ENCODE results near the gene PHF19. TPM values are rescaled to one million over a fixed set of nuclear protein-coding genes. Genes with fewer than 3 reads are reported as not detected.

PHF19 gene
- total and polyA plus RNA-seq, 3 experiments from 2014 or later, result 8.3 to 214 (median 206) TPM

DNA sequence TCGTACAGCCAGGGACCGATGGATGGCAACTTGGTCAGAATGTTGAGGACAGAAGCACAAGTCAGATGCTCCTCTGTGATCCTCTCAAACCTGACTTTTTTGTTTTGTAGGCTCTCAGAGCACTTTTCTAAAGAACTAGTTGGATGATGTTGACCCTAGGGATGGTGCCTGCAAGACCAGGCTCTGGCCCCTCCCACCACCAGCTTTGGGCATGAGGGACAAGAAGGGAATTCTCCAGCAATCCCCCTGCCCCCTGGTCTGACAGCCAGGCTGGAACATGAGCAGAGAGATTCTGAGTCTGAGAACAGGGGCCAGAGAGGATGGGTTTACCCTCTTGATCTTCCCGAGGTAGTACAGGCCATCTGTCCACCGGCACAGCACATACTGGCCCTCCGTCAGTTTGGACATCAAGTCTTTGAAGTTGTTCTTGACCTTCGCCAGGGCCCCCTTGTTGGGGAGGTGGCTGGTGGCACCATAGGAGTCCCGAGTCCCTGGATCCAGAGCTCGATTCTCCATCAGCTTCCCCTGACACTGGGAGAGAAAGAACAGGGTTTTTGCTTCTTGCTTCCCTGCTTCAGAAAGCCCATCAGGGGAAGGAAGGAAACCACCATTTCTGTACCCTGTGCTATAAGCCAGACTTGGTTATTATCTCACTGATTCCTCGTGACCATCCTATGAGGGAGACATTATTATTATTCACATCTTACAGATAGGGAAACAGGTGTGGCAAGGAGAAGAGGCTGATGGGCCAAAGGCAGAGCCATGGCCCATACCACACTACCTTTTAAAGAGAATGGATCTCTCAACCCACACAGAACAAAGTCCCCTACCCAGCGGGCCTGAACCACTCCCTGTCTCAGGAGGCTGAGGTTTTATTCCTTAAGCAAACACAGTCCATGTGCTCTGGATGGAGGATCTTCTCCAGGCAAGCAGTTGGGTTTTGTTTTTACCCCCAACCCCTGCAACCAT, 2.5 kb downstream of the PHF19 start:
- H3K4me1 ChIP-seq (ENCODE audit: insufficient read depth, low read length), result peaks cover 35% of the 10 kb centered on the region
- H3K27me3 Mint-ChIP-seq, result peaks cover 0 to 2% of the 10 kb centered on the region in 2 donors
- POLR2A ChIA-PET, result interaction anchor here (1.0 to 7.9 kb wide), 9 partner anchors 16 to 62 kb away, joined by 3 to 71 read pairs (median 7); no protein-coding TSS in a partner anchor

DNA sequence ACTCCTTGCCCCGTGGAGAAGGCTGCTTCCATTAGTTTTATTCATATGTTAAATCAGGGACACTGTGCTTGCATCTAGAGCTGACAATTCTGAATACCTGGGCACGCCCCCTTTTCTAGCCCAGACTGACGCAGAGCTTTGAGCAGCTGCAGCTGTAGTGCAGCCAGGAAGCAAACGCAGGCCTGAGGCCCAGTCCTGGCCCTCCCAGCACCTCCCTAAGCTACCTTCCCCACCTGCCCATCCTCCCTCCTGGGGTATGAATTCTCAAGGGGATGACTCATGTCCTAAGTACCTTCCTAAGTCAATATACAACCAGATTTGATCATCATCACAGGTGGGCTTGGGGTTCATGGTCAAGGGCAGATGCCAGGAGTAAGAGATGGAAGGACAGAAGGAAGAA, 3.5 kb downstream of the PHF19 start:
- ChIA-PET CTCF (interaction anchor here (1.0 to 19.5 kb wide), 8 partner anchors 11 to 201 kb away, joined by 3 to 363 read pairs (median 6); partner anchors contain the start of gene TRAF1), POLR2A (interaction anchor here (0.6 to 2.2 kb wide), 9 partner anchors 15 to 62 kb away, joined by 3 to 10 read pairs (median 7); no protein-coding TSS in a partner anchor)
- H3K27me3 Mint-ChIP-seq, result peaks cover 0 to 2% of the 10 kb centered on the region in 2 donors
- no peaks in the 10 kb centered on the region for H3K9me3 ChIP-seq (ENCODE audit: low read length)
- H3K27ac Mint-ChIP-seq, result peak overlapping the region; percentile 32 to 94 (median 72)
- no peaks in the 10 kb centered on the region for H3K27me3 ChIP-seq (ENCODE audit: insufficient read depth, low read length, poor library complexity, severe bottlenecking)
- H3K9me3 Mint-ChIP-seq, result no peaks in the 10 kb centered on the region
- peak in 1 of 5 donors; percentile 43 for DNase-seq
- peaks cover 22% of the 10 kb centered on the region for H3K36me3 ChIP-seq (ENCODE audit: insufficient read depth, low read length)
- H3K4me3 Mint-ChIP-seq, result peak overlapping the region in 2 of 7 donors; percentile 53 to 64
- peaks cover 30% of the 10 kb centered on the region for H3K4me1 ChIP-seq (ENCODE audit: insufficient read depth, low read length)
- H3K4me1 Mint-ChIP-seq, result peaks cover 27 to 65% (median 41%) of the 10 kb centered on the region in 3 donors
- H3K27ac ChIP-seq (ENCODE audit: low read depth, low read length), result no peak overlapping the region
- H3K4me3 ChIP-seq (ENCODE audit: low read length), result no peak overlapping the region
- H3K36me3 Mint-ChIP-seq, result peaks cover 2 to 55% (median 3%) of the 10 kb centered on the region in 3 donors

More for the DNA sequence above, 2.5 kb downstream of the PHF19 start:
- Histone ChIP-seq H3K27me3 (ENCODE audit: insufficient read depth, low read length, poor library complexity, severe bottlenecking) (no peaks in the 10 kb centered on the region), H3K27ac (ENCODE audit: low read depth, low read length) (peak overlapping the region; percentile 86), H3K9me3 (ENCODE audit: low read length) (no peaks in the 10 kb centered on the region), H3K36me3 (ENCODE audit: insufficient read depth, low read length) (peaks cover 22% of the 10 kb centered on the region), H3K4me3 (ENCODE audit: low read length) (no peak overlapping the region)
- H3K4me1 Mint-ChIP-seq, result peaks cover 33 to 68% (median 46%) of the 10 kb centered on the region in 3 donors
- H3K9me3 Mint-ChIP-seq, result no peaks in the 10 kb centered on the region
- peak overlapping the region in 4 of 7 donors; percentile 37 to 78 (median 69) for H3K4me3 Mint-ChIP-seq
- H3K36me3 Mint-ChIP-seq, result peaks cover 2 to 50% (median 3%) of the 10 kb centered on the region in 3 donors
- CTCF ChIA-PET, result interaction anchor here (1.0 to 19.5 kb wide), 8 partner anchors 13 to 200 kb away, joined by 3 to 363 read pairs (median 4); partner anchors contain the start of gene TRAF1
- DNase-seq, result peak in 2 of 5 donors; percentile 12 to 41
- peak overlapping the region; percentile 66 to 97 (median 91) for H3K27ac Mint-ChIP-seq

DNA sequence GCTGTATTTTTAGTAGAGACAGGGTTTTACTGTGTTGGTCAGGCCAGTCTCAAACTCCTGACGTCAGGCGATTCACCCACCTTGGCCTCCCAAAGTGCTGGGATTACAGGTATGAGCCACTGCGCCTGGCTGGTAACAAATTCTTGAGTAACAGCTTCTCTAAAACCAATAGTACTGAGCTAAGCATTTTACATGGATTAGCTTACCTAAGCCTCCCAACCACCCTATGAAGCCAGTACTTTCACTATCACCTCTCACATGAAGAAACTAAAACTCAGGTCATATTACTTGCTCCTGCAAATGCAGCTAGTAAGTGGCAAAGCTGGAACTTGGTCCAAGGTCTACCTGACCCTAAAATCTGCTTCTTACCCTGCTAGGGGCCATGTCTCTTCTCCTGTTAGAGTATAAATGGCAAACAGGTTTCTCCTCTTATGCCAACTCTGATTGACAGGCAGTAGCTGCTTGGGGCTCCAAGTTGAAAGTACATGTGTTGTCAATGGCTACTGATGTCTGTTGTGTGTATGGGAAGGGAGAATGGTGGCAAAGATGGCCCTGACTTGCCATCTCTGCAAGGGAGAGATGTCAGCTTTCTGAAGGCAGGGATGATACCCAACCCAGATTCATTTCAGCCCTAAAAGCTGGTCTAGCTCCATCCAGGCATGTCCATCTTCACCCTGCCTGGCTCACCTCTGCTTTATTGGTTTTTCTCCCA, 4.0 kb downstream of the PHF19 start:
- ChIA-PET CTCF (interaction anchor here (1.0 to 19.5 kb wide), 9 partner anchors 11 to 203 kb away, joined by 3 to 363 read pairs (median 6); partner anchors contain the start of gene TRAF1), POLR2A (interaction anchor here (0.8 to 2.2 kb wide), 9 partner anchors 15 to 63 kb away, joined by 3 to 10 read pairs (median 7); no protein-coding TSS in a partner anchor)
- peaks cover 30% of the 10 kb centered on the region for H3K4me1 ChIP-seq (ENCODE audit: insufficient read depth, low read length)
- no peak overlapping the region for H3K4me3 ChIP-seq (ENCODE audit: low read length)
- H3K9me3 ChIP-seq (ENCODE audit: low read length), result no peaks in the 10 kb centered on the region
- H3K27ac Mint-ChIP-seq, result peak overlapping the region; percentile 32 to 94 (median 70)
- H3K4me3 Mint-ChIP-seq, result peak overlapping the region in 2 of 7 donors; percentile 53 to 64
- peaks cover 2 to 58% (median 3%) of the 10 kb centered on the region in 3 donors for H3K36me3 Mint-ChIP-seq
- H3K27me3 Mint-ChIP-seq, result peaks cover 0 to 2% of the 10 kb centered on the region in 2 donors
- peak in 1 of 5 donors; percentile 6 for DNase-seq
- H3K36me3 ChIP-seq (ENCODE audit: insufficient read depth, low read length), result peaks cover 22% of the 10 kb centered on the region
- H3K27me3 ChIP-seq (ENCODE audit: insufficient read depth, low read length, poor library complexity, severe bottlenecking), result no peaks in the 10 kb centered on the region
- peaks cover 24 to 65% (median 40%) of the 10 kb centered on the region in 3 donors for H3K4me1 Mint-ChIP-seq
- no peaks in the 10 kb centered on the region for H3K9me3 Mint-ChIP-seq
- H3K27ac ChIP-seq (ENCODE audit: low read depth, low read length), result no peak overlapping the region

DNA sequence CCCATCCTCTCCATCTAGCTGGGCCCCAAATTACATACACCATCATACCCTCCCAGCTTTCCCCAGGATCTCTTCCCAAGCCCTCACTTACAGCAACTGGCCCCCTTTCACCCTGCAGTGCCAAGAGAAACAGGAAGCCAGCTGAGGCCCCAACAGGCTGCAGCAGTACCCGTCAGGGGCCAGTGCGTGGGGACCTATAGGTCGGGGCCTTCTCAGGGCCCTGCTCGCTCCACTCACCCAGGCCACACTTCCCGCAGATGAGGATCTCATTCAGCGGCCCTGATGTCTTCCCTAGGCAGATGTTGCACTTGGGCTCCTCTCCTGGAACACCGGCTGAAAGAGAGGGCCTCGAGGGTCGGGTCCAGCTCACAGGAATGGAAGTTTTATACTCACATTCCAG, 6.8 kb downstream of the PHF19 start:
- CTCF ChIA-PET, result interaction anchor here (1.1 to 19.5 kb wide), 13 partner anchors 9 to 202 kb away, joined by 3 to 363 read pairs (median 8); partner anchors contain the start of genes PSMD5 and TRAF1
- peaks cover 3 to 70% (median 5%) of the 10 kb centered on the region in 3 donors for H3K36me3 Mint-ChIP-seq
- Histone ChIP-seq H3K4me1 (ENCODE audit: insufficient read depth, low read length) (peaks cover 16% of the 10 kb centered on the region), H3K27ac (ENCODE audit: low read depth, low read length) (peak overlapping the region; percentile 88), H3K27me3 (ENCODE audit: insufficient read depth, low read length, poor library complexity, severe bottlenecking) (no peaks in the 10 kb centered on the region), H3K4me3 (ENCODE audit: low read length) (no peak overlapping the region), H3K36me3 (ENCODE audit: insufficient read depth, low read length) (peaks cover 42% of the 10 kb centered on the region), H3K9me3 (ENCODE audit: low read length) (no peaks in the 10 kb centered on the region)
- peaks cover 15 to 54% (median 28%) of the 10 kb centered on the region in 3 donors for H3K4me1 Mint-ChIP-seq
- POLR2A ChIA-PET, result interaction anchor here (1.3 to 4.7 kb wide), 3 partner anchors 22 to 66 kb away, joined by 3 to 37 read pairs (median 18); no protein-coding TSS in a partner anchor
- H3K9me3 Mint-ChIP-seq, result no peaks in the 10 kb centered on the region
- H3K4me3 Mint-ChIP-seq, result peak overlapping the region in 2 of 7 donors; percentile 9 to 40
- peak in 1 of 5 donors; percentile 45 for DNase-seq
- H3K27me3 Mint-ChIP-seq, result peaks cover 0 to 2% of the 10 kb centered on the region in 2 donors
- H3K27ac Mint-ChIP-seq, result peak overlapping the region in 7 of 8 donors; percentile 5 to 97 (median 82)

DNA sequence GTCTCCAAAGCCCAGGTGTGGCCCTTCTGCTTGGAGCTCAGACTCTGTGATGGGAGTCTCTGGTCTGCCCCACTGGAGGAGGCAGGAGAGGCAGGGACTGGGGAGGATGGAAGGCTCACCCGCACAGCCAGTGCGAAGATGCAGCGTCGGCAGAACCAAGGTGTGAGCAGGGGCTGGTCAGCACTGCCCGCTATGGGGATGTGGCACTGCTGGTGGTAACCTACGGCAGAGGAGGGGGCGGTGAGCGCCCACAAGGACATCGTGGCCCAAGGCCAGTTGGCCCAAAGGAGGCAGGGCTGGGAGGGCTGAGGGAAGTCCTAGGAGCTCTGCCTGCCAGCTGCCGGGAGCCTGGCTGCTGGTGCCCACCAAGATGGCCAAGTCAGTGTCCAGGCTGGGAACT, 7.3 kb downstream of the PHF19 start:
- no peaks in the 10 kb centered on the region for H3K27me3 ChIP-seq (ENCODE audit: insufficient read depth, low read length, poor library complexity, severe bottlenecking)
- Mint-ChIP-seq H3K27me3 (peaks cover 0 to 2% of the 10 kb centered on the region in 2 donors), H3K4me3 (peak overlapping the region in 5 of 7 donors; percentile 37 to 98 (median 92)), H3K36me3 (peaks cover 3 to 73% (median 5%) of the 10 kb centered on the region in 3 donors), H3K27ac (peak overlapping the region in 7 of 8 donors; percentile 61 to 98 (median 96)), H3K9me3 (no peaks in the 10 kb centered on the region), H3K4me1 (peaks cover 15 to 51% (median 25%) of the 10 kb centered on the region in 3 donors)
- no peak overlapping the region for H3K4me3 ChIP-seq (ENCODE audit: low read length)
- H3K36me3 ChIP-seq (ENCODE audit: insufficient read depth, low read length), result peaks cover 45% of the 10 kb centered on the region
- peak overlapping the region; percentile 88 for H3K27ac ChIP-seq (ENCODE audit: low read depth, low read length)
- CTCF ChIA-PET, result interaction anchor here (1.1 to 19.5 kb wide), 22 partner anchors 9 to 202 kb away, joined by 3 to 363 read pairs (median 8); partner anchors contain the start of genes PSMD5 and TRAF1
- POLR2A ChIA-PET, result interaction anchor here (0.6 to 4.7 kb wide), 9 partner anchors 15 to 223 kb away, joined by 3 to 37 read pairs (median 4); no protein-coding TSS in a partner anchor
- H3K9me3 ChIP-seq (ENCODE audit: low read length), result no peaks in the 10 kb centered on the region
- H3K4me1 ChIP-seq (ENCODE audit: insufficient read depth, low read length), result peaks cover 15% of the 10 kb centered on the region
- peak in 1 of 5 donors; percentile 47 for DNase-seq

DNA sequence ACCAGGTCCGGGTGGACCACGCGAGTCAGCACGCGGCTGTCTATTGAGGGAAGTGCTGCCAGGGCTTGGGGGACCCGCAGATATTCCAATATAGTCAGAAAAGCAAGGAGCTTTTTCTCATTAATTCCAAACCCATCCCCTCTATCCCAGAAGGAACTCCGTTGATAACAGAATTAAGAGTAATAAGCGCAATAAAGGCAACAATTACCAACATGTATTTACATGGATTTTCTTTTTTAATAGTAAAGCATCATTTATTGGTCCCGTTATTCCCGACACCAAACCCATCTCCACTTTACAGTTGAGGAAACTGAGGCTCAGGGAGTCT, 7.7 kb downstream of the PHF19 start:
- peaks cover 15 to 48% (median 21%) of the 10 kb centered on the region in 3 donors for H3K4me1 Mint-ChIP-seq
- Histone ChIP-seq H3K36me3 (ENCODE audit: insufficient read depth, low read length) (peaks cover 43% of the 10 kb centered on the region), H3K9me3 (ENCODE audit: low read length) (no peaks in the 10 kb centered on the region), H3K27ac (ENCODE audit: low read depth, low read length) (peak overlapping the region; percentile 88), H3K4me3 (ENCODE audit: low read length) (peak overlapping the region; percentile 67), H3K4me1 (ENCODE audit: insufficient read depth, low read length) (peaks cover 15% of the 10 kb centered on the region), H3K27me3 (ENCODE audit: insufficient read depth, low read length, poor library complexity, severe bottlenecking) (no peaks in the 10 kb centered on the region)
- DNase-seq, result no peak
- H3K27me3 Mint-ChIP-seq, result peaks cover 0 to 2% of the 10 kb centered on the region in 2 donors
- no peaks in the 10 kb centered on the region for H3K9me3 Mint-ChIP-seq
- H3K36me3 Mint-ChIP-seq, result peaks cover 3 to 70% (median 5%) of the 10 kb centered on the region in 3 donors
- peak overlapping the region; percentile 92 to 98 (median 93) for H3K4me3 Mint-ChIP-seq
- CTCF ChIA-PET, result interaction anchor here (0.8 to 19.5 kb wide), 26 partner anchors 9 to 302 kb away, joined by 3 to 363 read pairs (median 5); partner anchors contain the start of genes PSMD5 and TRAF1
- peak overlapping the region; percentile 94 to 98 (median 96) for H3K27ac Mint-ChIP-seq
- POLR2A ChIA-PET, result interaction anchor here (0.6 to 4.7 kb wide), 9 partner anchors 15 to 222 kb away, joined by 3 to 37 read pairs (median 4); no protein-coding TSS in a partner anchor
